Astrocyte of the spinal cord (primary cell): Measurements from ENCODE around the gene SIRT3.

Experiments used
- DNase-seq: peaks from one replicate; pipeline ENCODE4 v3.0.0; 2011; ENCODE audit warnings: low read depth, low spot score
- H3K4me3 ChIP-seq: 2 replicates; pipeline ENCODE4 v1.5.1; 2011; ENCODE audit warnings: low read depth, mild to moderate bottlenecking, low read length, moderate library complexity
- in situ Hi-C: cut with HindIII; loops from 2 replicates; pipeline ENCODE4 v1.10.0; 2017; ENCODE audit warnings: low sequenced_read_pairs
- TF ChIP-seq, protein P1 (sequence below): IDR thresholded peaks from 2 replicates; pipeline ENCODE4 v1.5.1; 2012; ENCODE audit warnings: low read depth, mild to moderate bottlenecking, low read length, inconsistent platforms

Gene SIRT3

DNA sequence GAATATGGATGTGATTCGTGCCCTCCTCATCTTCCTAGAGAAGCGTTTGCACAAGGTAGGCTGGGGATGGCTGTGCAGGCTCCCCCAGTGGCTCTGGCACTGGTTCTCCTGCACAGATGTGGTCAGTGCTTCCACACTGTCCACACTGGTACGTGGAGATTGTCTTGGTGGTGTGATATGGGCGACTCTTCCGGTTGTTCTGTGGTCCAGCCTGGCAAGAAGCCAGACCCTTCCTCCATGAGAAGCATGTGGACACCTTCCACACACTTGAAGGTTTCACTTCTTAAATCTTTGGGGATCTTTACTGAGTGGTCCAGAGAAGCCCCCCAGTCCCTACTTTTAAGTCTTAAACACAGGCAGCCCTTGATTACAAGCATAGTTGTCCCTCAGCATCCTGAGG lies 24.8 kb downstream of the SIRT3 start:
- TF ChIP-seq, protein P1, sequence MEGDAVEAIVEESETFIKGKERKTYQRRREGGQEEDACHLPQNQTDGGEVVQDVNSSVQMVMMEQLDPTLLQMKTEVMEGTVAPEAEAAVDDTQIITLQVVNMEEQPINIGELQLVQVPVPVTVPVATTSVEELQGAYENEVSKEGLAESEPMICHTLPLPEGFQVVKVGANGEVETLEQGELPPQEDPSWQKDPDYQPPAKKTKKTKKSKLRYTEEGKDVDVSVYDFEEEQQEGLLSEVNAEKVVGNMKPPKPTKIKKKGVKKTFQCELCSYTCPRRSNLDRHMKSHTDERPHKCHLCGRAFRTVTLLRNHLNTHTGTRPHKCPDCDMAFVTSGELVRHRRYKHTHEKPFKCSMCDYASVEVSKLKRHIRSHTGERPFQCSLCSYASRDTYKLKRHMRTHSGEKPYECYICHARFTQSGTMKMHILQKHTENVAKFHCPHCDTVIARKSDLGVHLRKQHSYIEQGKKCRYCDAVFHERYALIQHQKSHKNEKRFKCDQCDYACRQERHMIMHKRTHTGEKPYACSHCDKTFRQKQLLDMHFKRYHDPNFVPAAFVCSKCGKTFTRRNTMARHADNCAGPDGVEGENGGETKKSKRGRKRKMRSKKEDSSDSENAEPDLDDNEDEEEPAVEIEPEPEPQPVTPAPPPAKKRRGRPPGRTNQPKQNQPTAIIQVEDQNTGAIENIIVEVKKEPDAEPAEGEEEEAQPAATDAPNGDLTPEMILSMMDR = no peak
- no peak for DNase-seq
- in situ Hi-C loops = no loop called here
- H3K4me3 ChIP-seq = no peak overlapping the region

DNA sequence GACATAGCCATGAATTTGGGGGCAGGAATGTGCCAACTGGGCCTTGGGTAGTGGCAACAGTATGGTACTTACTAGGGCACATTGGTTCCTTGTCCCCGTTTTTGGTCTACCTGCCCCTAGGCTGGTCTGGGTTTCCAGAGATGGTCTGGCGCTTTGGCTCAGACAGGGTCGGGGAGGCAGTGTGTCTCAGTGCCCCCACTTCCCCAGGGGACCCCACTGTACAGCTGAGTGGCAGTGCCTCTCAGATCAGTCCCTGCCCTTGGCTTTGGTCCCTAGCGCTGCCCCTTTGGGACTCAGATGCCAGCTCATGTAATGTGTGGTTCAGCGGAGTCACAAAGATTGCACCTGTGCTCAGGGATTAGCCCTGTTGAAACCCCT lies 25.4 kb downstream of the SIRT3 start:
- TF ChIP-seq, protein P1 = no peak
- no peak overlapping the region for H3K4me3 ChIP-seq
- no peak for DNase-seq
- in situ Hi-C loops = no loop called here

GRCh38 chr11:210122-210802 lies 25.9 kb downstream of the SIRT3 start:
- TF ChIP-seq, protein P1 = no peak
- DNase-seq = peak; percentile 65
- H3K4me3 ChIP-seq = peak overlapping the region; percentile 90
- in situ Hi-C loops = no loop called here

DNA sequence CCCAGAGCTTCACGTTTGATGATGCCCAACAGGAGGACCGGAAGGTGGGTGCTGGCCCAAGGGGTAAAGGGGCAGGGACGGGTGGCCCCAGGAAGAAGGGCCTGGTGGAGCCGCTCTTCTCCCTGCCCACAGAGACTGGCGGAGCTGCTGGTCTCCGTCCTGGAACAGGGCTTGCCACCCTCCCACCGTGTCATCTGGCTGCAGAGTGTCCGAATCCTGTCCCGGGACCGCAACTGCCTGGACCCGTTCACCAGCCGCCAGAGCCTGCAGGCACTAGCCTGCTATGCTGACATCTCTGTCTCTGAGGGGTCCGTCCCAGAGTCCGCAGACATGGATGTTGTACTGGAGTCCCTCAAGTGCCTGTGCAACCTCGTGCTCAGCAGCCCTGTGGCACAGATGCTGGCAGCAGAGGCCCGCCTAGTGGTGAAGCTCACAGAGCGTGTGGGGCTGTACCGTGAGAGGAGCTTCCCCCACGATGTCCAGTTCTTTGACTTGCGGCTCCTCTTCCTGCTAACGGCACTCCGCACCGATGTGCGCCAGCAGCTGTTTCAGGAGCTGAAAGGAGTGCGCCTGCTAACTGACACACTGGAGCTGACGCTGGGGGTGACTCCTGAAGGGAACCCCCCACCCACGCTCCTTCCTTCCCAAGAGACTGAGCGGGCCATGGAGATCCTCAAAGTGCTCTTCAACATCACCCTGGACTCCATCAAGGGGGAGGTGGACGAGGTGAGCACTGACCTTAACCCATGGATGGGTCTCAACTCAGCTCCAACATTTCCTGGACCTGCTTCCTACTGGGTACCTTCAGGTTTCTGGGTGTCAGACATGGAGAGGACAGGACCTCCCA lies 26.6 kb downstream of the SIRT3 start:
- DNase-seq = no peak

DNA sequence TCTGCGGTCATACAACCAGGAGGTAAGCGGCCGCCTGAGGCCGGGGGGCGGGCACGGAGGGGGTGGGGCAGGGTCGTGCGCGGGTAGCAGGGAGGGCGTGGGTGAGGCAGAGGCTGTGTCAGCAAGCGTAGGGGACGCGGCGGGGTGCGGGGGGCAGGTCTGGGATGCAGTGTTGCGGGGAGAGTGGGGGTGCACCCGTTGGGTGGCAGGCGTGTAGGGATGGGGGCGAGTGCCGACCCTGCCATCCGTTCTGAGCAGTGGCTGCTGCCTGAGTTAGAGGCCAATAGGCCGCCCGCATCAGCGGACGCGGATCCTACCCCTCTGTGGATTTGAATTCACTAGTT lies 27.3 kb downstream of the SIRT3 start:
- peak overlapping the region; percentile 90 for H3K4me3 ChIP-seq
- in situ Hi-C loops = no loop called here
- no peak for DNase-seq

More for the DNA sequence above, 26.6 kb downstream of the SIRT3 start:
- H3K4me3 ChIP-seq = peak overlapping the region; percentile 90
- TF ChIP-seq, protein P1 = no peak
- in situ Hi-C loops = no loop called here

GRCh38 chr11:208181-208916 lies 27.8 kb downstream of the SIRT3 start:
- peak overlapping the region; percentile 90 for H3K4me3 ChIP-seq
- in situ Hi-C loops = no loop called here
- TF ChIP-seq, protein P1 = no peak
- DNase-seq = peak; percentile 75

More for the DNA sequence above, 27.3 kb downstream of the SIRT3 start:
- TF ChIP-seq, protein P1 = no peak
